ENCODE data around the gene STBD1. TPM values are rescaled to one million over a fixed set of nuclear protein-coding genes. Genes with fewer than 3 reads are reported as not detected.

STBD1 gene
- total RNA-seq: 5.8 and 6.9 TPM in 2 replicates

- TF ChIP-seq, protein P1, sequence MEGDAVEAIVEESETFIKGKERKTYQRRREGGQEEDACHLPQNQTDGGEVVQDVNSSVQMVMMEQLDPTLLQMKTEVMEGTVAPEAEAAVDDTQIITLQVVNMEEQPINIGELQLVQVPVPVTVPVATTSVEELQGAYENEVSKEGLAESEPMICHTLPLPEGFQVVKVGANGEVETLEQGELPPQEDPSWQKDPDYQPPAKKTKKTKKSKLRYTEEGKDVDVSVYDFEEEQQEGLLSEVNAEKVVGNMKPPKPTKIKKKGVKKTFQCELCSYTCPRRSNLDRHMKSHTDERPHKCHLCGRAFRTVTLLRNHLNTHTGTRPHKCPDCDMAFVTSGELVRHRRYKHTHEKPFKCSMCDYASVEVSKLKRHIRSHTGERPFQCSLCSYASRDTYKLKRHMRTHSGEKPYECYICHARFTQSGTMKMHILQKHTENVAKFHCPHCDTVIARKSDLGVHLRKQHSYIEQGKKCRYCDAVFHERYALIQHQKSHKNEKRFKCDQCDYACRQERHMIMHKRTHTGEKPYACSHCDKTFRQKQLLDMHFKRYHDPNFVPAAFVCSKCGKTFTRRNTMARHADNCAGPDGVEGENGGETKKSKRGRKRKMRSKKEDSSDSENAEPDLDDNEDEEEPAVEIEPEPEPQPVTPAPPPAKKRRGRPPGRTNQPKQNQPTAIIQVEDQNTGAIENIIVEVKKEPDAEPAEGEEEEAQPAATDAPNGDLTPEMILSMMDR (IDR thresholded peaks at IDR 0.05; ENCODE audit: insufficient read depth, low read depth, low read length): no peak
- peak; percentile 59 for DNase-seq (ENCODE audit: low read depth)
- H3K4me3 ChIP-seq (ENCODE audit: low read depth, low read length): peak within 1 kb of the TSS; percentile 66
These were observed at the start of gene STBD1 for GRCh38 chr4:76305971-76306881. Gene STBD1, plus strand, starts transcription at chr4:76306733. Its CDS starts 37 bp downstream, at chr4:76306770.

DNA sequence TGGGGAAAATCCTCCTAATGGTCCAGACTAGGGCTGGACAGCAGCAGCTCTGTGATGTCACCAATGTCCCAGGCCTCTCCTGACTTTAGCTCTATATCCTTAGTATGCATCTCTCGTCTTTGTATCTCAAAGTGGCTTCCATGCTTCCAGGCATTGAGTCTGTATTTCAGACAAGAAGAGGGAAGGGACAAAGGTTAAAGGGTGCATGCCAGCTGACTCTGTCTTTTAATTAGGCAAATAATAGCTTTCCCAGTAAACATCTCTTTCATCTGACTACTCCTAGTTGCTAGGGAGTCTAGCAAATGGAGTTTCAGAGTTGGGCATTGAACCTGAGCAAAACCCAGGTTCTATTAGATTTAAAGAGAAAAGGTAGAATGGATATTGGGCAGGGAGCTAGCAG lies 49.6 kb upstream of the STBD1 start:
- TF ChIP-seq, protein P1 (IDR thresholded peaks at IDR 0.05; ENCODE audit: insufficient read depth, low read depth, low read length): no peak
- no peak for DNase-seq (ENCODE audit: low read depth)
- no peak overlapping the region for H3K4me3 ChIP-seq (ENCODE audit: low read depth, low read length)

DNA sequence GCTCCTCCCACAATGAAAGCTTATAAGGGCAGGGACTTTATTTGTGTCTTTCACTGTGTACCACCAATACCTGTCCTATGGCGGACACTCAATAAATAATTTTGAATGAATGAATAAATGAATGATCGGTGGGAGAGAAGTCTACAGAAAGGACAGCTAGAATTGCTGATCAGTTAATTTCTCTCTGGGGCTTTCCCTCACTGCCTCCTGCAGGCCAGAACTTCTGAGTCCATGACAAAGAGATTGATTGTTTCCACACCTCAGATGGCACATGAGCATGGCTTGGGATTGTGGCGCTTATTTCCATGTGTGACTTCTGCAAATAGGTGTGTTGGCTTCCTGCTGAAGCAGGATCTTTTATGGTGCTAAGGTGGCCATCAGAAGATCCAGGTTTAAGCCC lies 48.7 kb upstream of the STBD1 start:
- DNase-seq (ENCODE audit: low read depth): no peak
- H3K4me3 ChIP-seq (ENCODE audit: low read depth, low read length): no peak overlapping the region
- TF ChIP-seq, protein P1 (IDR thresholded peaks at IDR 0.05; ENCODE audit: insufficient read depth, low read depth, low read length): no peak

DNA sequence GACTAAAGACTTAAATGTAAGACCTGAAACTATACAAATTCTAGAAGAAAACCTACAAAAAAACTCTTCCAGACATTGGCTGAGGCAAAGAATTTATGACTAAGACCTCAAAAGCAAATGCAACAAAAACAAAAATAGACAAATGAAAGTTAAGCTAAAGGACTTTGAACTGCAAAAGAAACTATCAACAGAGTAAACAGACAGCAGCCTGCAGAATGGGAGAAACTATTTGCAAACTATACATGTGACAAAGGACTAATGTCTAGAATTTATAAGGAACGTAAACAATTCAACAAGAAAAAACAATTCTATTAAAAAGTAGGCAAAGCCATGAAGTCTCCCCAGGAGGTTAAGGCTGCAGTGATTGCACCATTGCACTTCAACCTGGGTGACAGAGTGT lies 46.0 kb upstream of the STBD1 start:
- TF ChIP-seq, protein P1 (IDR thresholded peaks at IDR 0.05; ENCODE audit: insufficient read depth, low read depth, low read length): no peak
- no peak overlapping the region for H3K4me3 ChIP-seq (ENCODE audit: low read depth, low read length)
- DNase-seq (ENCODE audit: low read depth): no peak

DNA sequence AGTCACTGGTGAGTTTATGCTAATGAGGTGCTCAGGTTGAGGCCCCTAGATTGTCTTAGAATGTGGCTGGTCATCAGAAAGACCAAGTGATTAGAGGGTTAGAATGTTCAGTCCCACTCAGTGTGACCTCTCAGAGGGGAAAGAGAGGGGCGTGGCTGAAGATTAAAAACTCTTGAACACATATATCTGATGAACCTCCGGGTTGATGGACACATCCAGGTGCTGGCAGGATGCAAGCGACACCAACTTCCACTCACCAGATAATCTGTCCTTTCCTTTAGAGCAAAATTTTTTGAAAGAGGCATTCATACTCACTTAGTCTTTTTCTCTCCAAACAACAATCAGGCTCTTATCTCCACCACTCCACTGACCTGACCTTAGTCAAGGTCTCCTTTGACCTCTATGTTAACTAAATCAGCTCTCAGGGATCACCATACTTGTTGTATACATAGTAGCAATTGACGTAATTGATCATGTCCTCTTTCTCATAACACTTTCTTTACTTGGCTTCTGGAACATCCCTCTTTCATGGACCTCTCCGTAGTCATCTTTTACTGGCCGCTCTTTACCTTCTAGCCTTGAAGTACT lies 40.8 kb upstream of the STBD1 start:
- TF ChIP-seq, protein P1 (IDR thresholded peaks at IDR 0.05; ENCODE audit: insufficient read depth, low read depth, low read length): no peak
- H3K4me3 ChIP-seq (ENCODE audit: low read depth, low read length): no peak overlapping the region
- no peak for DNase-seq (ENCODE audit: low read depth)

- TF ChIP-seq, protein P1 (IDR thresholded peaks at IDR 0.05; ENCODE audit: insufficient read depth, low read depth, low read length): no peak
- no peak for DNase-seq (ENCODE audit: low read depth)
- no peak overlapping the region for H3K4me3 ChIP-seq (ENCODE audit: low read depth, low read length)
These were observed 39.9 kb upstream of the STBD1 start for GRCh38 chr4:76266627-76267026.
